H9 (cell line): ENCODE measurements around the gene NPS. TPM values are rescaled to one million over a fixed set of nuclear protein-coding genes. Genes with fewer than 3 reads are reported as not detected.

Experiments
- DNase-seq: peaks from one replicate; pipeline ENCODE4 v3.0.0-alpha.2; 2017
- H2AFZ ChIP-seq: one replicate; pipeline ENCODE4 v1.6.1; 2013; ENCODE audit warnings: mild to moderate bottlenecking, low read length, control low read depth, moderate library complexity
- H2AK5ac ChIP-seq: 2 replicates; pipeline ENCODE4 v1.6.1; 2013; ENCODE audit warnings: low read length, control low read depth, mixed read lengths; ENCODE audit not compliant: insufficient read length
- H2BK120ac ChIP-seq: one replicate; pipeline ENCODE4 v1.6.1; 2013; ENCODE audit warnings: low read depth, mild to moderate bottlenecking, low read length, control low read depth, inconsistent platforms; ENCODE audit not compliant: poor library complexity, severe bottlenecking
- H2BK12ac ChIP-seq: 2 replicates; pipeline ENCODE4 v1.6.1; 2013; ENCODE audit warnings: low read length, control low read depth, mixed read lengths, low read depth; ENCODE audit not compliant: insufficient read length
- H2BK15ac ChIP-seq: 2 replicates; pipeline ENCODE4 v1.6.1; 2013; ENCODE audit warnings: low read depth, low read length, control low read depth
- H2BK20ac ChIP-seq: one replicate; pipeline ENCODE4 v1.6.1; 2013; ENCODE audit warnings: low read depth, mild to moderate bottlenecking, low read length, control low read depth, inconsistent platforms; ENCODE audit not compliant: poor library complexity, severe bottlenecking
- H2BK5ac ChIP-seq: 2 replicates; pipeline ENCODE4 v1.6.1; 2013; ENCODE audit warnings: low read length, control low read depth, mixed read lengths; ENCODE audit not compliant: insufficient read length
- H3K14ac ChIP-seq: 2 replicates; pipeline ENCODE4 v1.6.1; 2013; ENCODE audit warnings: low read length, control low read depth; ENCODE audit not compliant: insufficient read depth
- H3K18ac ChIP-seq: 2 replicates; pipeline ENCODE4 v1.6.1; 2013; ENCODE audit warnings: low read depth, mild to moderate bottlenecking, mixed read lengths, low read length, control low read depth; ENCODE audit not compliant: insufficient read length
- H3K23ac ChIP-seq: 2 replicates; pipeline ENCODE4 v1.6.1; 2013; ENCODE audit warnings: low read length, control low read depth, mixed read lengths, low read depth; ENCODE audit not compliant: insufficient read length
- H3K23me2 ChIP-seq: 2 replicates; pipeline ENCODE4 v1.6.1; 2013; ENCODE audit warnings: low read depth, mild to moderate bottlenecking, mixed read lengths, low read length, control low read depth; ENCODE audit not compliant: insufficient read length, poor library complexity, severe bottlenecking
- H3K27ac ChIP-seq: 2 replicates; pipeline ENCODE4 v1.5.1; 2013; ENCODE audit warnings: low read length, control low read depth, mixed read lengths, low read depth; ENCODE audit not compliant: insufficient read length
- H3K27me3 ChIP-seq: 2 replicates; pipeline ENCODE4 v1.6.1; 2013; ENCODE audit warnings: low read length, control low read depth, inconsistent platforms; ENCODE audit not compliant: insufficient read depth
- H3K4ac ChIP-seq: 2 replicates; pipeline ENCODE4 v1.6.1; 2013; ENCODE audit warnings: low read depth, mild to moderate bottlenecking, control low read depth, inconsistent platforms, low read length, moderate library complexity
- H3K4me1 ChIP-seq: 2 replicates; pipeline ENCODE4 v1.6.1; 2013; ENCODE audit warnings: low read length, control low read depth, inconsistent platforms; ENCODE audit not compliant: insufficient read depth
- H3K4me2 ChIP-seq: 2 replicates; pipeline ENCODE4 v1.6.1; 2013; ENCODE audit warnings: low read length, control low read depth, mixed read lengths; ENCODE audit not compliant: insufficient read length, insufficient read depth
- H3K56ac ChIP-seq: 2 replicates; pipeline ENCODE4 v1.6.1; 2013; ENCODE audit warnings: low read depth, mild to moderate bottlenecking, mixed read lengths, low read length, control low read depth; ENCODE audit not compliant: insufficient read length
- H3K79me1 ChIP-seq: 2 replicates; pipeline ENCODE4 v1.6.1; 2013; ENCODE audit warnings: low read depth, mild to moderate bottlenecking, moderate library complexity, low read length, control low read depth, inconsistent platforms; ENCODE audit not compliant: insufficient read depth, poor library complexity, severe bottlenecking
- H3K79me2 ChIP-seq: 2 replicates; pipeline ENCODE4 v1.6.1; 2013; ENCODE audit warnings: low read length, control low read depth, inconsistent platforms; ENCODE audit not compliant: insufficient read depth
- H3K9ac ChIP-seq: 2 replicates; pipeline ENCODE4 v1.6.1; 2013; ENCODE audit warnings: low read length, control low read depth, mixed read lengths; ENCODE audit not compliant: insufficient read length; ENCODE audit errors: extremely low read depth
- H3K9me3 ChIP-seq: one replicate; pipeline ENCODE4 v1.6.1; 2013; ENCODE audit warnings: low read depth, low read length, inconsistent platforms; ENCODE audit not compliant: control insufficient read depth
- H3T11ph ChIP-seq: one replicate; pipeline ENCODE4 v1.6.1; 2013; ENCODE audit warnings: mild to moderate bottlenecking, low read length, control low read depth, inconsistent platforms
- H4K20me1 ChIP-seq: one replicate; pipeline ENCODE4 v1.6.1; 2013; ENCODE audit not compliant: control insufficient read depth, insufficient read length, insufficient read depth
- H4K5ac ChIP-seq: 2 replicates; pipeline ENCODE4 v1.6.1; 2013; ENCODE audit warnings: low read depth, mild to moderate bottlenecking, mixed read lengths, low read length, control low read depth; ENCODE audit not compliant: insufficient read length
- H4K8ac ChIP-seq: replicated peaks from 2 replicates; pipeline ENCODE4 v1.6.1; 2013; ENCODE audit warnings: low read length, control low read depth, mixed read lengths, low read depth; ENCODE audit not compliant: insufficient read length
- H4K91ac ChIP-seq: 2 replicates; pipeline ENCODE4 v1.6.1; 2013; ENCODE audit warnings: low read depth, mild to moderate bottlenecking, moderate library complexity, mixed read lengths, low read length, control low read depth; ENCODE audit not compliant: insufficient read length
- H3K27ac Mint-ChIP-seq, 3 experiments: 2 replicates in 2 of 3; 3 replicates in 1 of 3; pipeline ENCODE4 v1.8.0; 2020 to 2021; ENCODE audit warnings: mixed read lengths in 3 of 3, mild to moderate bottlenecking in 1 of 3, moderate library complexity in 1 of 3
- H3K27me3 Mint-ChIP-seq: 2 replicates; pipeline ENCODE4 v1.8.0; 2021; ENCODE audit warnings: low read depth, mild to moderate bottlenecking, moderate library complexity, mixed read lengths
- H3K36me3 Mint-ChIP-seq, 3 experiments: 2 replicates in 2 of 3; 3 replicates in 1 of 3; pipeline ENCODE4 v1.8.0; 2020 to 2021; ENCODE audit warnings: low read depth in 3 of 3, mixed read lengths in 3 of 3; ENCODE audit not compliant: insufficient read depth in 1 of 3
- H3K4me1 Mint-ChIP-seq, 2 experiments: 2 replicates each; pipeline ENCODE4 v1.8.0; 2020; ENCODE audit warnings: mixed read lengths in 2 of 2
- H3K4me3 Mint-ChIP-seq, 2 experiments: 2 replicates in 1 of 2; 3 replicates in 1 of 2; pipeline ENCODE4 v1.8.0; 2020 to 2021; ENCODE audit warnings: mild to moderate bottlenecking in 2 of 2, mixed read lengths in 2 of 2, moderate library complexity in 1 of 2
- H3K9me3 Mint-ChIP-seq, 2 experiments: 2 replicates in 1 of 2; 3 replicates in 1 of 2; pipeline ENCODE4 v1.8.0; 2020; ENCODE audit warnings: mild to moderate bottlenecking in 2 of 2, mixed read lengths in 2 of 2, moderate library complexity in 1 of 2
- WGBS: extraction: QIAGEN DNeasy Blood & Tissue Kit; methylation state at CpG from one replicate; pipeline ENCODE4 v1.1.7; 2013; ENCODE audit warnings: missing lambda C conversion rate, low lambda C conversion rate, mixed read lengths; ENCODE audit not compliant: insufficient read length; ENCODE audit errors: extremely low coverage; 5-methylcytosine and 5-hydroxymethylcytosine counted together
- total RNA-seq: library from RNA; stranded (reverse); gene quantifications from 2 replicates; pipeline ENCODE4 v1.2.1, GENCODE V29; 2021
- TF ChIP-seq, protein P1 (sequence below): fragments of 200-600 bp; sonication (generic); conservative IDR thresholded peaks from 3 replicates; pipeline ENCODE4 v1.8.0; 2021; ENCODE audit warnings: antibody characterized with exemption, mild to moderate bottlenecking

The NPS gene
- total RNA-seq, 1 experiment from 2014 or later = not detected

DNA sequence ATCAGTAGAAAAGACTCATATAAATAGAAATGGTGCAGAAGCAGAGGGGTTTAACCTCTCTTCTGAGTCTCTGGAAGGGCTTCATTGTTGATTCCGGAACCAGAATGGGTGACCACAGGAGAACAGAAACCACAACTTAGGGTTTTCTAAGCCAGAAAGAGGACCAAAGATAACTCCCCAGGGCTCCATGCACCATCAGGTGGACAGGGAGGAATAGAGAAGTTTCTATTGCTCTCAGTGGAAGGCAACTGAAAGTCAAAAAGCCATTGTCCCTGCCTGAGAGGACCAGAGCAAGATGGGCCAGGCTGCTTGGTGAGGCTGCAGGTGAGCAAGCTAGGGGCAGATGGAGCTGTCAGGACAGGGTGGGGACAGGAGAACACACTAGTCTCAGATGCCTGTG, 14.6 kb upstream of the NPS start:
- no peaks in the 10 kb centered on the region for H3K23me2 ChIP-seq
- H2BK20ac ChIP-seq = no peak overlapping the region
- no peaks in the 10 kb centered on the region for H3K9me3 ChIP-seq
- Mint-ChIP-seq H3K4me3 (no peak overlapping the region), H3K36me3 (0 out of 7 replicates have a peak, but pooled peaks cover 0 to 2% (median 0%) of the 10 kb centered on the region in 3 experiments), H3K27ac (no peak overlapping the region), H3K27me3 (no peaks in the 10 kb centered on the region; the same call in 1 of the 2 replicates), H3K9me3 (peaks cover 3 to 4% of the 10 kb centered on the region in 2 experiments; a peak in 3 of 5 replicates), H3K4me1 (no peaks in the 10 kb centered on the region)
- no peak overlapping the region for H2BK5ac ChIP-seq
- H3K14ac ChIP-seq = no peak overlapping the region; the same call in 1 of the 2 replicates
- no peak overlapping the region for H3K4ac ChIP-seq
- no peaks in the 10 kb centered on the region for H4K20me1 ChIP-seq
- no peak overlapping the region for H3K27ac ChIP-seq
- TF ChIP-seq, protein P1, sequence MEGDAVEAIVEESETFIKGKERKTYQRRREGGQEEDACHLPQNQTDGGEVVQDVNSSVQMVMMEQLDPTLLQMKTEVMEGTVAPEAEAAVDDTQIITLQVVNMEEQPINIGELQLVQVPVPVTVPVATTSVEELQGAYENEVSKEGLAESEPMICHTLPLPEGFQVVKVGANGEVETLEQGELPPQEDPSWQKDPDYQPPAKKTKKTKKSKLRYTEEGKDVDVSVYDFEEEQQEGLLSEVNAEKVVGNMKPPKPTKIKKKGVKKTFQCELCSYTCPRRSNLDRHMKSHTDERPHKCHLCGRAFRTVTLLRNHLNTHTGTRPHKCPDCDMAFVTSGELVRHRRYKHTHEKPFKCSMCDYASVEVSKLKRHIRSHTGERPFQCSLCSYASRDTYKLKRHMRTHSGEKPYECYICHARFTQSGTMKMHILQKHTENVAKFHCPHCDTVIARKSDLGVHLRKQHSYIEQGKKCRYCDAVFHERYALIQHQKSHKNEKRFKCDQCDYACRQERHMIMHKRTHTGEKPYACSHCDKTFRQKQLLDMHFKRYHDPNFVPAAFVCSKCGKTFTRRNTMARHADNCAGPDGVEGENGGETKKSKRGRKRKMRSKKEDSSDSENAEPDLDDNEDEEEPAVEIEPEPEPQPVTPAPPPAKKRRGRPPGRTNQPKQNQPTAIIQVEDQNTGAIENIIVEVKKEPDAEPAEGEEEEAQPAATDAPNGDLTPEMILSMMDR = no peak
- no peak overlapping the region for H4K5ac ChIP-seq
- no peak overlapping the region for H2AFZ ChIP-seq
- no peak overlapping the region for H3K18ac ChIP-seq
- no peak overlapping the region for H4K8ac ChIP-seq
- WGBS = no CpG with 5 or more reads among the region's 1 CpG
- no peak overlapping the region for H2BK15ac ChIP-seq
- no peak overlapping the region for H2BK12ac ChIP-seq
- no peak overlapping the region for H3T11ph ChIP-seq
- H2AK5ac ChIP-seq = no peak overlapping the region
- no peak overlapping the region for H3K23ac ChIP-seq
- H3K27me3 ChIP-seq = no peaks in the 10 kb centered on the region
- H4K91ac ChIP-seq = no peak overlapping the region
- H3K79me1 ChIP-seq = no peaks in the 10 kb centered on the region
- H3K56ac ChIP-seq = no peak overlapping the region
- no peak overlapping the region for H2BK120ac ChIP-seq
- no peaks in the 10 kb centered on the region for H3K4me1 ChIP-seq
- H3K9ac ChIP-seq = no peak overlapping the region
- no peak overlapping the region for H3K4me2 ChIP-seq
- no peak for DNase-seq
- H3K79me2 ChIP-seq = no peaks in the 10 kb centered on the region
